NCI-H187 (cell line): ENCODE data around the gene SEC16B.

ENCODE experiments used
- DNase-seq, 2 experiments: peaks; one replicate each; lab custom pipeline; 2025; lab: John Stamatoyannopoulos, UW

SEC16B gene, protein sequence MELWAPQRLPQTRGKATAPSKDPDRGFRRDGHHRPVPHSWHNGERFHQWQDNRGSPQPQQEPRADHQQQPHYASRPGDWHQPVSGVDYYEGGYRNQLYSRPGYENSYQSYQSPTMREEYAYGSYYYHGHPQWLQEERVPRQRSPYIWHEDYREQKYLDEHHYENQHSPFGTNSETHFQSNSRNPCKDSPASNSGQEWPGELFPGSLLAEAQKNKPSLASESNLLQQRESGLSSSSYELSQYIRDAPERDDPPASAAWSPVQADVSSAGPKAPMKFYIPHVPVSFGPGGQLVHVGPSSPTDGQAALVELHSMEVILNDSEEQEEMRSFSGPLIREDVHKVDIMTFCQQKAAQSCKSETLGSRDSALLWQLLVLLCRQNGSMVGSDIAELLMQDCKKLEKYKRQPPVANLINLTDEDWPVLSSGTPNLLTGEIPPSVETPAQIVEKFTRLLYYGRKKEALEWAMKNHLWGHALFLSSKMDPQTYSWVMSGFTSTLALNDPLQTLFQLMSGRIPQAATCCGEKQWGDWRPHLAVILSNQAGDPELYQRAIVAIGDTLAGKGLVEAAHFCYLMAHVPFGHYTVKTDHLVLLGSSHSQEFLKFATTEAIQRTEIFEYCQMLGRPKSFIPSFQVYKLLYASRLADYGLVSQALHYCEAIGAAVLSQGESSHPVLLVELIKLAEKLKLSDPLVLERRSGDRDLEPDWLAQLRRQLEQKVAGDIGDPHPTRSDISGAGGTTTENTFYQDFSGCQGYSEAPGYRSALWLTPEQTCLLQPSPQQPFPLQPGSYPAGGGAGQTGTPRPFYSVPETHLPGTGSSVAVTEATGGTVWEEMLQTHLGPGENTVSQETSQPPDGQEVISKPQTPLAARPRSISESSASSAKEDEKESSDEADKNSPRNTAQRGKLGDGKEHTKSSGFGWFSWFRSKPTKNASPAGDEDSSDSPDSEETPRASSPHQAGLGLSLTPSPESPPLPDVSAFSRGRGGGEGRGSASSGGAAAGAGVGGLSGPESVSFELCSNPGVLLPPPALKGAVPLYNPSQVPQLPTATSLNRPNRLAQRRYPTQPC

DNA sequence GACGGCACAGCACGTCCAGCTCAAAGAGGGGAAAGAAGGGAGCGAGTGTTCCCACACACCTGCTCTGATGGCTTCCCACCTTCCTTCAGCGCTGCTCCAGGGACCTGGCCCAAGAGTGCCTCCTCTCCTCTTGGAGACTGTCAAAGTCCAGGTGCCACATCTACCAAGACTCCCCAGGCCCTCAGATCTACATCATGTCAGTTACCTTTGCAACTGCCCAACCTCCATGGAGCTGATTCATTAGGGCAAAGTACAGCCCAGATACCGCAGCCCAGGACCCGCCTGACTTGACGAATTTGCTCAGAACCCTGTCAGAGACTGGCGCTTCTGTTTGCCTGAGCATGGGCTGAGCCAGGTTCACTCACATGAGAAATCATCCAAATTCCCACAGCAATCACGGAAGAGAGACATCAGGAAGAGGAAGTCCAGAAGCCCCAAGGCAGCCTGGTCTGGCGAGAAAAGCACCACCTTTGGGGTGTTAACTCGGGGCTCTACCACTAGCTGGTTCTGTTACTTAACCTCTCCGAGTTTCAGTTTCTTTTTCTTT lies at the start of gene SEC16B:
Gene SEC16B, minus strand, starts transcription at position 234 of the 547 bp plus-strand sequence. CDS start 2,077 bp downstream, outside the sequence.
- DNase-seq, result no peak

DNA sequence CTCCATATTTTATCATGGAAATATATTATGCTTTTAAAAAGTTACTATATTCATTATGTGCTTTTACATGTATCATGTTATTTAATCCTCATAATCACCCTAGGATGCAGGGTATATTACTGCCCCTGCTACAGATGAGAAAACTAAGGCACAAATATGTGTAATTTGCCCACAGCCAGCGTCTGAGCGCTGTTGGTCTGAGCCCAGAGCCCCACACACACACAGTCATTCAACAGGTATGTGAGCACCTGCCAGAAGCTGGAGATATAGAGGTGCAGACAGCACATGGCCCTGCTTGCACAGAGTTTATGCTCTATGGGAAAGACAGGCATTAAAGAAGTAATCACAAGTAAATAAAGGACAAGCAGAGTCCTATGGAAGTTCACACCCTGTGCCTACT lies 49.8 kb upstream of the SEC16B start:
- DNase-seq, result no peak

DNA sequence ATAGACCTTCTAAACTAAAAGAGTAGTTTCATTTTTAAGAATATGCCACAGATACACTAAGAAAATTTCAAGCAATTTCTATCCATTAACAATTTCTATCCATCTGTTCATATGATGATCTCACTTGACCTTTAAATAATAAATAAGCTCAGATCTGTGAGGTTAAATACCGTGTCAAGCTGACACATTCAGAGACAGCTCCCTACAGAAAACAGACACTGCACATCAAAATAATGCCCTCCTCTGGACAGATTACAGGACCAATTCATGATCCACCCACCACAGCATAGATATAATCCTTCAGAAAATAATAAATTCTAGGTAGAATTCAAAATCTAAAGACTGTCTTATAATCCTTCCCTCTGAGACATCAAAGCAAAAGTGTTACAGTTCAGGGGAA lies 49.4 kb upstream of the SEC16B start:
- no peak for DNase-seq

DNA sequence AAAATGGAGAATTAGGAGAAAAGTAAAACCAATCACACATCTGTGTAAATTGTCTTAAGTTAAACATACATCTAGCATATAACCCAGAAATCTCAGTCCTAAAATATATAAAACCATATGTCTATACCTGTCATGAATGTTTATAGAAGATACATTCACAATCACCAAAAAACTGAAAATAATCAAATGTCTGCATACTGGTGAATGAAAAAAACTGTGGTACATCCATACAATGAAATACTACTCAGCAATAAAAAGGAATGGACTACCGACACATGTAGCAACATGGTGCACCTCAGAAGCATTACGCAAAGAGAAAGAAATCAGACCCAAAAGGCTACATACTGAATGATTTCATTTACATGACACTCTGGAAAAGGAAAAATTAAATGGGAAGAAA lies 47.7 kb upstream of the SEC16B start:
- no peak for DNase-seq

DNA sequence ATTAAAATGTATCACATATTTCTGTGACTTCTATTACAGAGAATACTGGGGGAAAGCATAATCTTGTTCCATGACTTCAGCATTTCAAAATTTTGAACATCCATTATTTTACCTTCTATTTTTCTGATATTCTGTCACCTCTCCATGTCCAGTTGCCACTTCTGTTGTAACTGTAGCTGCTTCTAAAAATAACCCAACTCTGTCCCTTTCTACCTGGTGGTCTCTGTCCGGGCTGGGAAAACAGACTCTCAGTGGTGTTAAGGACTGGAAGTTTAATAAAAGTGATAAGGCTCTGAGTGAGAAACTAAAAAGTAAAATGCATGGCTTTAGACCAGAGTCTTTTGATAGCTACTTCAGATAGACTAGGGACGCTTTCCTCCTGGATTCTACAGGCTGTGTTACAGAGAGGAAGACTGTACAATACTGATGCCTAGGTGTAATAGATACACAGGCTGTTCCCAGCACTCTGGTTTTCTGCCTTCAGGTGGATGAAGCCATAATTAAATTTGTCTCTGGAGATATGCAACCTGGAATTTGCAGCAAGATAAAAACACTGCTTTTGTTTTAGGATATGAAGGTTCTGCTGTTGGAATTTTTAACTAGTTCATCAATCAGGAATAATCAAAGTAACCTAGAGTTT lies 42.1 kb upstream of the SEC16B start:
- DNase-seq, result no peak

DNA sequence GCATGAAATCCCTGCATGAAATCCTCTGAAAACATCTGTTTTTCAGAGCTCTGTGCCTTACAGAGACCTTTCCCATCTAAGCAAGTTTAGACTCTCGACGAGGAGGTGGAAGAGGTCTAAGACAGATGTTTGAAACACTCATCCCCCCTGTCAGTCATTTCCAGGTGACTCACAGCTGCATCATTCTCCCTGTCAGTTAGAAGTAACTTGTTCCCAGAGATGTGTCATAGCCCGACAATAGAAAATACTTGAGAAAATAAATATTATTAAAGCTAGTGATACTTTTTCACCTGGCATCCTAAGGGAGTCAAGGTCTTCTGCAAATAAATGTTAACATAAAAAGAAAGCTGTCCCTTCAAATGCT lies 41.6 kb upstream of the SEC16B start:
- no peak for DNase-seq

DNA sequence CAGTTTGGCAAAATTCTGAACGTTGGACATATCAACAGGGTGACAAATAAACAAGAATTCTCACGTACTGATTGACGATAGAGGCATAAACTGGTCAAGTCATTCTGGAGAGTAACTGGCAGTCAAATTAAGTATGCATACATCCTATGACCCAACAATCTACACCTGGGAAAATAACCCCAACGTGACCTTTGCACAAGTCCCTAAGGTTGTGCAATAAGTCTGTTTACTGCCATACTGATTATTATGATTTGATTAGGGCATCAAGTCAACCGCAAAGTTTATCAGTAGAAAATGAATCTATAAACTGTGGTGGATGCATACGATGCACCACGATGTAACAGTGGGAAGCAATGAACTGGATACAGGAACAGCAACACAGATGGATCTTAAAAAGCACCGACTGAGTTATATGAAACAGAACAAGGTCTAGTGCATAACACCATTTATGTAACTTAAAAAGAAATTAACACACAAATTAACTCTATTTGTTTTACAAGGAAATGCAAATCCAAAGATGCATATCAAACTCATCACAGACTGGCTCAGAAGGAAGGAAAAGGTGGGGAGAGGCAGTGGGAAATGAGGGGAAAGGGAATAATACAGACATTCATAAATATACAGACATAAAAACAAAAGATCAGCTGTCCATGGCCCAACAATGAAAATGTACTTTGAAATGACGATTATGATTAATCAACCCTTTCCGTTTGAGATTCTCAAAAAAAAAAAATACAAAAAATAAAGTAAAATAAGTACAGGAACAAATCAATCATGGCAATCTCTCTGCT lies 41.0 kb upstream of the SEC16B start:
- no peak for DNase-seq

DNA sequence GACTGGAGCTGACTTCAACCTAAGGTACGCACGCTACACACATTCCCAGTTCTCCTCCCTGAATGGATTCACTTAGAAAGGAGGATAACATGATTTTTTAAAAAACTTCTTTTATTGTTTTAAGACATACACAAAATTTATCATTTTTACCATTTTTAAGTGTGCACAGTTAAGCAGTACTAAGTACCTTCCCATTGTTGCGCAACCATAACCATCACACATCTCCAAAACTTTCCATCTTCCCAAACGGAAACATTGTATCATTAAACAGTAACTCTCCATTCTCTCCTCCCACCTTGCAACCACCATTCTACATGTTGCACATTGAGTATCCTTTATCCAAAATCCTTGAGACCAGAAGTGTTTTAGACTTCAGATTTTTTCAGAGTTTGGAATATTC lies 36.2 kb upstream of the SEC16B start:
- DNase-seq, result no peak

DNA sequence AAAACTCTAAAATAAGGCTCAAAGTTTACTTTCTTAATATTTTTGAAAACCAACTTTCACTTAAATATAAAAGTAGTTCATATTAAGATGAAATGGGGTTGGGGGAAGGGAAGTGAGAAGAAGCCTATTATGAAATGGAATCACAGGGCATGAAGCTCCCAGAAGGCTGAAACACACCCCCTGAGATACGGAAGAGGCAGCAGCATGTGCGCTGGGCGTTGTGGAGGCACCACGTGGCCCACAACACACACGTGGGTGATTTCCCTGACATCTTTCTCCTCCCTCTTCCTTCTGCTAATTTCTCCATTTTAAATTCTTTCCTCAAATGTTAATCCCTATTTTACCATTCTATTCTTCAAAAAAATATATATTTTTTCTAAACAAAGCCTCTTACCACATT lies 35.6 kb upstream of the SEC16B start:
- DNase-seq, result no peak

DNA sequence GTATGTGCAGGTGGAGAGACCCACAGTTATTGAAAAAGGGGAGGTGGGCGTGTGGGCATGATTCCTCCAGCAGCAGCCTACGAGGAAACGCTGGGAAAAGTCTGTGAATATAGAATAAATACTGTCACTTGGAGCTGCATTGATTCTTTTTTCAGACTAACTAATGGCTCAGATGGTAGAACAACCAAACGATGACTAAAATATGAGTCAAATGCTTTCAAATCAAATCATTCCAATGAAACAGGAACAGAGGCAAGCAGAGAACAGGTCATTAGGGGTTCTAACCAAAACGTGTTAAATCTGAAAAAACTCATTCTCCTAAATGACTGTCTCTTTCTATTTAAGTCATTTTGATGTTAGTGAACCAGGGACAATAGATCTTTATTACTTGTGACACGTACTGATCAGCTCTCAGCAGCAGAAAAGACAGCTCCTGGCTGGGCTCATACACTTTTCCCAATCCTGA lies 35.1 kb upstream of the SEC16B start:
- DNase-seq, result no peak

DNA sequence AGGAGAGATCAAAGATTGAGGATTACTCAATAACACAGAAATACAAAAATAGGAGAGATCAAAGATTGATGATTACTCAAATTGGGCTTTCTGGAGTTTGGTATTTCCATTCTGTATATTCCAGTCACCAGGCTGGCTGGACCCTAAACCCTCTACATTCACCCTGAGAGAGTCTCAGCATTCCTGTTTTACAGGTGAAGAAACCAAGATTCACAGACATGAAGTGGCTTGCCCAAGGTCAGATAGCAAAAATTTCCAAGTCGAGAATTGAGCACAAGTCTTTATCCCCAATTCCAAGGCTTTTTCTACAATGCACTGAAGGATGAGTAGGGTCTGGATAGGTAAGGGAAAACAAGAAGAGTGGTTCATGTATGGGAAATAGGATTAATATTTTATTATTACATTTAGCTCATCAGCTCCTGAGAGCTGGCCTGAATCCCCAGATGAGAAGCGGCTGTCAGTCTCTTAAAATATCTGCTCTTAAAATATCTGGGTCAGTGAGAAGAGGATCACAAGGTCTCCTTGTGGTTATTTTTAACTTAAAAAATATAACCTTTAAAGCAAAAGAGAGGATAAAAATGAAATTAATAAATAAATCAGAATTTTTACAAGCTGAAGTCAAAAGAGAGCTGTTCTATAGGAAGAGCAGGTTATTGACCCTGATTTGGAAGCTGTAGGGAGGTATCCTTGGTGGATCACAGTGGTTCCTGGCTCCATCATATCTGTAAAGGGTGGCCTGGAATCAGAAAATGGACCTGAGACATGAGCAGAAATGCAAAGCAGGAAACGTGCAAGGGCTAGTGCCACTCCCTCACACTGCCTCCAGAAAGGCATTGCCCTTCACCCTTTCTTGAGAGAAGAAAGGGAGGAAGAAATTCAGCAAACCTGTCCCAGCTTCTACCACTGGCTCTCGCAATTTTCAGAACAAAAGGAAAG lies 29.1 kb upstream of the SEC16B start:
- DNase-seq, result no peak

DNA sequence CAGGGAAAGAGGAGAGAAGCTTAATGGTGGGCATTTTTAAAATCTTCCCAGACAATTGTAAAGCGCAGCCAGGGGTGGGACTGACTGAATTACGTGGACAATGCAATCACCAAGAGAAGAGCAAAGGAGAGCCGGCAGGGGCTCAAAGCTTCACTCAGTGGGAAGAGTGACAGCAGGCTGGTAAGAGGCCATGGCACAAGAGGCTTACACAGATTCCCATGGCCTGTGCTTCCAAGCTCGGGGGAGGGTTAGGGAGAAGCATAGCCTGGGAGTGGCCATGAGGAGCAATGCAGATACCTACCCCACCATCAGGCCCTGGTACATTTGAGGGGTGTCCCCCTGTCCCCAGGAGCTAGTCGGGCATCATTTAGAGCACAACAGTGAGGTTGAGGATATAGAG lies 27.1 kb upstream of the SEC16B start:
- DNase-seq, result no peak

DNA sequence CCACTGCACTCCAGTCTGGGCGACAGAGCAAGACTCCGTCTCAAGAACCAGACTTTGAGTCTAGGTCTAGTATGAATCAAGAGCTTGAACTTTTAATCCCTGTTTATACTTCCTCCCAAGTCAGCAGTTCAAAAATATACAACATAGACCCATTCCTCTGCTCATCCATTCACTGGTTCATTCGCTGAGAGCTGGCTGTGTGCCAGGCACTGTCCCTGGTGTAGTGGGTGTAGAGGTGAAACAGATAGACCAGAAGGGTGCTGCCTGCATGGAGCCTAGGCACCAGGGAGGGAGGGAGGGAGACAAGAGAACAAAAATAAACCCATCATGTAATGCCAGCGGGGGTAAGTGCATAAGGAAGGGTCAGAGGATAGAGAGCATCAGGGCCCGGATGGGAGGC lies 25.5 kb upstream of the SEC16B start:
- no peak for DNase-seq

DNA sequence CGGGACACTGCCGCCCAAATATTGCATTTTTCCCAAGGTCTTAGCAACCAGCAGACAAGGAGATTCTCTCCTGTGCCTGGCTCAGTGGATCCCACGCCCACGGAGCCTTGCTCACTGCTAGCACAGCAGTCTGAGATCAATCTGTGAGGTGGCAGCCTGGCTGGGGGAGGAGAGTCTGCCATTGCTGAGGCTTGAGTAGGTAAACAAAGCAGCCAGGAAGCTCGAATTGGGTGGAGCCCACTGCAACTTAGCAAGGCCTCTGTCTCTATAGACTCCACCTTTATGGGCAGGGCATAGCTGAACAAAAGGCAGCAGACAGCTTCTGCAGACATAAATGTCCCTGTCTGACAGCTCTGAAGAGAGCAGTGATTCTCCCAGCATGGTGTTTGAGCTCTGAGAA lies 16.4 kb upstream of the SEC16B start:
- DNase-seq, result peak; percentile 7 to 31

DNA sequence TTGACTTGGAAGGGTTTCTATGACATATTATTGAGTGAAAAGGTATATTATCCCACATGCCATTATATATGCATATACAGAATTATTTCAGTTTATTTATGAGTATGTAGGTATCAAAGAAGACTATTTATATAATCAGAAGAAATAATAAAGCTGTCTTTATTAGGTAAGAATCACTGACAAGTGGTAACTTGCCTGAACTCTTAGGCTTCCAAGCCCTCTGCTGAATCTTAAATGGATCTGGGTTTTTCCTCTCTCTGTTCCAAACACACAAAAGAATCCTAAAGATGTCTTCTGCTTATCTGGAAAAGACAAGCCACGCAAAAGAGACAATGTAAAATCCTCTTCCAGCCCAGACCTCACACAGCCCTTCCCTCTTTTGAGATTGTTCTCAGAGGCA lies 14.9 kb upstream of the SEC16B start:
- no peak for DNase-seq

DNA sequence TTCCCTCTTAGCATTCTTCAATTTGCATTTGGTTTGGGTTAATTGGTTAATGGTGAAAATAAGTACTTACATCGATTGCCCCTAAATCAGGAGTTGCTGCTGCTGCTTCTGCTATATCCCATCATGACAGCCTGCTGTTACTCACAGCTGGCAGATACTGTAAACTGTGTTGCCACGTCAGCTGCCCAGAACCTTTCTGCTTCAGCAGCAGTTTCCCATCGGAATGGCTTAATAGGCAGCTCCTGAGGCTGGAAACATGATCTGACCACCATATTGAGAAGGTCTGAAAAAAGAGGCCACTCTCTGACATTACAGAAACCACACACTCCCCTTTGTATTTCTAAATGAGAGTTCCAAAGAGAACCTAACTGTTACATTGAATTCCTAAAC lies 14.3 kb upstream of the SEC16B start:
- peak; percentile 29 to 53 for DNase-seq

DNA sequence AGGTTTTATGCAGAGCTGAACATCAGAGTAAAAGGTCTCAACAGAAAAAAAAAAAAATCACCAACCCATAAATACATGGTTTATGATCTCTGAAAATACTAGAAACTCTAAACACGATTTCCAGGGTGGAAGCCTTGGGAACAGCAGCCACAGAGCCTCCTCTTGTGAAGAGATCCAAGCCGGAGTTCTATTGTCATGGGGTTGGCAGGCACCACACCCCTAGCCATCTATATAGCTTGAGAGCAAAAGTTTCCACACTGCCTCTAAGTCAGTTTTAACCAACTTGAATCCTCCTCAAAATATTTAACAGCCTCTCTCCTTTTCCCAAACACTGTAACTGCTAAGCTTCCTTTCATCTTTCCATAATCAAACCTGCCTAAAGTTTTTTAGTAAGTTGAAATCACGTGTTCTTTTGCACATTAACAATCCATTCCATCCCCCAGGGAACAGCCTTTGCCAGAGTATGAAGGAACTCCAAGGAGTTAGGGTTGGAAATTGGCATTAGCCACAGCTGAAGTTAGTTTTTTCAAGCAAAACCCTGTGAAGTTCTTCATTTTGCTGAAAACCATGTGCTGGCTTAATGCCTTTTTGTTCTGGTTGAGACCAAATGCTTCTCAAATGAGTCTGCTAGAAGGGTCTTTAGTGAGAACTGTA lies 13.8 kb upstream of the SEC16B start:
- no peak for DNase-seq

DNA sequence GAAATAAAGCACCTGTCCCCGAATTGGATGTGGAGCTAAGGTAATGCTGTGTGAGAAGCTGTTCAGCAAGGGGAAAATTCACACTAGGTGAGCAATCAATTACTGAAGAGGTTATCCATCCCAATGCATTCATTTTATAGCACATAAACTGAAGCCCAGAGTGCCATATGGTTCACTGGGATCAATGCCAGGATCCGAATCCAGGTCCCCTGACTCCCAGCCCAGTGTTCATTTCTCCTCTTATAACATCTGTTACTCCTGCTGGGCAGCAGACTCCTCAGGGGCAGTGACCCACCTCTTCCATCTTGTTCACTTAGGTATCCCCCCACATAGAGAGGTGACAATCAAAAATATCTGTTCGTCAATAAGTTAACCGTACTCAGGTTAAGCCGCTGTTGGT lies 13.2 kb upstream of the SEC16B start:
- DNase-seq, result no peak

DNA sequence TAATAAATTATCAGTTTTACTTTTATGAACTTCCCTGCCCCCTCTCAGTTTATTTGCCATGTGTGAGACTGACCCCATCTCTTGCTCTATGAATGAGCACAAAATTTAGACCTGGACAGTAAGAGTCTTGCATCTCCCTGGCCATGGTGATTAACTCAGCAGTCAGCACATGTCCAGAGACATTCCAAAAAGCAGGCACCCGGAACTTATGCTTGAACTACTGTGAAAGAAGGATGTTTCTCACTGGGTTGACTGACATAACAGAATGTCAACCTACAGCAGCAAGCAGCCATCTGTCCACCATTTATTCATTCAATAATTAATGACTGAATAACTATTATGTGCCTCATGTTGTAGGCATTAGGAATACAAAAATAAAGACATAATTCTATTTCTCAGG lies 11.3 kb upstream of the SEC16B start:
- DNase-seq, result no peak

DNA sequence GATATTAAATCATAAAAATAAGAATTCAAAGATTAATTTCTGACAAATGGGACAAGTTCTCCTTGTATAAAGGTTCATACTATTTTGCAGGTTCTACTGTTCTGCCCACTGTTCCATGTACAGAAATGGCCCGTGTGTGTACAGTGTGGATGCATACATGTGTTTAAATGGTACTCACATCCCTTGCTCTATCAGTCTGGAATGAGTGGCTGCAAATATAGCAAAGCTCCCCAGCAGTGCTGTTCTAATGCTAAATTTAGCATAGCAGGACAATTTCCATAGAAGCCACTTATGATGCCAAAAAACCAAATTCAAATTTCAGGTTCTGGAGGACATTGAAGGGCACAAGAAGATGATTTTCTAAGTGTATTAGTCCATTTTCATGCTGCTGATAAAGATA lies 9.4 kb upstream of the SEC16B start:
- DNase-seq, result no peak
